Measurements from ENCODE around the gene TTLL11.

TTLL11 gene

GRCh38 chr9:121881920-121882500 lies 211.1 kb downstream of the TTLL11 start:
- no peak for DNase-seq (ENCODE audit: low read depth)
- TF ChIP-seq, protein P1, sequence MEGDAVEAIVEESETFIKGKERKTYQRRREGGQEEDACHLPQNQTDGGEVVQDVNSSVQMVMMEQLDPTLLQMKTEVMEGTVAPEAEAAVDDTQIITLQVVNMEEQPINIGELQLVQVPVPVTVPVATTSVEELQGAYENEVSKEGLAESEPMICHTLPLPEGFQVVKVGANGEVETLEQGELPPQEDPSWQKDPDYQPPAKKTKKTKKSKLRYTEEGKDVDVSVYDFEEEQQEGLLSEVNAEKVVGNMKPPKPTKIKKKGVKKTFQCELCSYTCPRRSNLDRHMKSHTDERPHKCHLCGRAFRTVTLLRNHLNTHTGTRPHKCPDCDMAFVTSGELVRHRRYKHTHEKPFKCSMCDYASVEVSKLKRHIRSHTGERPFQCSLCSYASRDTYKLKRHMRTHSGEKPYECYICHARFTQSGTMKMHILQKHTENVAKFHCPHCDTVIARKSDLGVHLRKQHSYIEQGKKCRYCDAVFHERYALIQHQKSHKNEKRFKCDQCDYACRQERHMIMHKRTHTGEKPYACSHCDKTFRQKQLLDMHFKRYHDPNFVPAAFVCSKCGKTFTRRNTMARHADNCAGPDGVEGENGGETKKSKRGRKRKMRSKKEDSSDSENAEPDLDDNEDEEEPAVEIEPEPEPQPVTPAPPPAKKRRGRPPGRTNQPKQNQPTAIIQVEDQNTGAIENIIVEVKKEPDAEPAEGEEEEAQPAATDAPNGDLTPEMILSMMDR (IDR thresholded peaks at IDR 0.05; ENCODE audit: low read depth, low read length, missing control alignments), result no peak
- no peak overlapping the region for H3K4me3 ChIP-seq (ENCODE audit: low read depth, low read length)

- no peak overlapping the region for H3K4me3 ChIP-seq (ENCODE audit: low read depth, low read length)
- DNase-seq (ENCODE audit: low read depth), result no peak
- TF ChIP-seq, protein P1 (IDR thresholded peaks at IDR 0.05; ENCODE audit: low read depth, low read length, missing control alignments), result no peak
These were observed 212.7 kb downstream of the TTLL11 start for GRCh38 chr9:121880343-121880898.

- no peak overlapping the region for H3K4me3 ChIP-seq (ENCODE audit: low read depth, low read length)
- DNase-seq (ENCODE audit: low read depth), result no peak
- TF ChIP-seq, protein P1 (IDR thresholded peaks at IDR 0.05; ENCODE audit: low read depth, low read length, missing control alignments), result no peak
These were observed 214.8 kb downstream of the TTLL11 start for GRCh38 chr9:121878271-121878822.

DNA sequence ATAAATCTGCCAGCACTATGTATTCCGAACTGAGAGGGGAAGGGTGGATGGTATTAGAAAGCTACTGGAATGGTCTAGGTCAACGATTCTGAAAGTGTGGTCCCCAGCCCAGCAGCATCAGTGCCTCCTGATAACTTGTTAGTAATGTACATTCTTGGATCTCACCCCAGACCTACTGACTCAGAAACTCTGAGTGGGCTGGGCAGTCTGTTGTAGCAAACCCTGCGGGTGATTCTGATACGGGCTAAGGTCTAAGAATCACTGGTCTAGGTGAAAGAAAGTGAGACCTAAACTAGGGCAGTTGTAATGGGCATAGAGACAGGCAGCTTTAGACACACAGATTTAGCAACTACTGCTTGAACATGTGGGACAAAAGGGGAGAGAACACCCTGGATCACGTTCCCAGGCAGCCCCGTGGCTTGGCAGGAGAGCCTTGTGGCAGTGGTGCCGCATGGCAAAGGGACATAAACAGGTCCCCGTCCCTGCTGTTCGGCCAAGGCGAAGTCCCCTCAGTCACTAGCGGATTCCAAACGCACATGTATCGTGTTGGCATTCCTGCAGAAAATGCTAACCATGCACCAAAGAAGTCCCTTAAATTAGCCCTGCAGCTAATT lies 216.3 kb downstream of the TTLL11 start:
- H3K4me3 ChIP-seq (ENCODE audit: low read depth, low read length), result no peak overlapping the region
- DNase-seq (ENCODE audit: low read depth), result no peak
- TF ChIP-seq, protein P1 (IDR thresholded peaks at IDR 0.05; ENCODE audit: low read depth, low read length, missing control alignments), result no peak

GRCh38 chr9:121876255-121876654 lies 216.9 kb downstream of the TTLL11 start:
- no peak overlapping the region for H3K4me3 ChIP-seq (ENCODE audit: low read depth, low read length)
- TF ChIP-seq, protein P1 (IDR thresholded peaks at IDR 0.05; ENCODE audit: low read depth, low read length, missing control alignments), result no peak
- DNase-seq (ENCODE audit: low read depth), result no peak

DNA sequence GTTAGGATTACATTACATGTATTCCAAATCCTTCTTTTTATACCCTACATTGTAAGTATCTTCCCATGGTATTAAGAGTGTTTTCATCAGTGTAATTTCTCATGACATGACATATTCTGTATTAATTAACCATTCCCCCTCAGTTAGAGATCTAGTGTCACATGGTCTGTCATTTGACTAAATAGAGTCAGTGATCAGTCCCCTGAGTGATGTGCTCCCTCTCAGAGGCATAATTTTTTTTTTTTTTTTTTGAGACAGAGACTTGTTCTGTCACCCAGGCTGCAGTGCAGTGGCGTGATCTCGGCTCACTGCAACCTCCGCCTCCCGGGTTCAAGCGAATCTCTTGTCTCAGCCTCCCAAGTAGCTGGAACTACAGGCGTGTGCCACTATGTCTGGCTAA lies 218.6 kb downstream of the TTLL11 start:
- TF ChIP-seq, protein P1 (IDR thresholded peaks at IDR 0.05; ENCODE audit: low read depth, low read length, missing control alignments), result no peak

More for the DNA sequence above, 218.6 kb downstream of the TTLL11 start:
- no peak for DNase-seq (ENCODE audit: low read depth)
- no peak overlapping the region for H3K4me3 ChIP-seq (ENCODE audit: low read depth, low read length)

Measured in GM12864 (cell line).